H9 (cell line): ENCODE results near the gene SLC22A13. TPM values are rescaled to one million over a fixed set of nuclear protein-coding genes. Genes with fewer than 3 reads are reported as not detected.

Experiments
- DNase-seq: peaks from one replicate; pipeline ENCODE4 v3.0.0-alpha.2; 2017
- H2AFZ ChIP-seq: one replicate; pipeline ENCODE4 v1.6.1; 2013; ENCODE audit warnings: mild to moderate bottlenecking, low read length, control low read depth, moderate library complexity
- H2AK5ac ChIP-seq: 2 replicates; pipeline ENCODE4 v1.6.1; 2013; ENCODE audit warnings: low read length, control low read depth, mixed read lengths; ENCODE audit not compliant: insufficient read length
- H2BK120ac ChIP-seq: one replicate; pipeline ENCODE4 v1.6.1; 2013; ENCODE audit warnings: low read depth, mild to moderate bottlenecking, low read length, control low read depth, inconsistent platforms; ENCODE audit not compliant: poor library complexity, severe bottlenecking
- H2BK12ac ChIP-seq: 2 replicates; pipeline ENCODE4 v1.6.1; 2013; ENCODE audit warnings: low read length, control low read depth, mixed read lengths, low read depth; ENCODE audit not compliant: insufficient read length
- H2BK15ac ChIP-seq: 2 replicates; pipeline ENCODE4 v1.6.1; 2013; ENCODE audit warnings: low read depth, low read length, control low read depth
- H2BK20ac ChIP-seq: one replicate; pipeline ENCODE4 v1.6.1; 2013; ENCODE audit warnings: low read depth, mild to moderate bottlenecking, low read length, control low read depth, inconsistent platforms; ENCODE audit not compliant: poor library complexity, severe bottlenecking
- H2BK5ac ChIP-seq: 2 replicates; pipeline ENCODE4 v1.6.1; 2013; ENCODE audit warnings: low read length, control low read depth, mixed read lengths; ENCODE audit not compliant: insufficient read length
- H3K14ac ChIP-seq: 2 replicates; pipeline ENCODE4 v1.6.1; 2013; ENCODE audit warnings: low read length, control low read depth; ENCODE audit not compliant: insufficient read depth
- H3K18ac ChIP-seq: 2 replicates; pipeline ENCODE4 v1.6.1; 2013; ENCODE audit warnings: low read depth, mild to moderate bottlenecking, mixed read lengths, low read length, control low read depth; ENCODE audit not compliant: insufficient read length
- H3K23ac ChIP-seq: 2 replicates; pipeline ENCODE4 v1.6.1; 2013; ENCODE audit warnings: low read length, control low read depth, mixed read lengths, low read depth; ENCODE audit not compliant: insufficient read length
- H3K23me2 ChIP-seq: 2 replicates; pipeline ENCODE4 v1.6.1; 2013; ENCODE audit warnings: low read depth, mild to moderate bottlenecking, mixed read lengths, low read length, control low read depth; ENCODE audit not compliant: insufficient read length, poor library complexity, severe bottlenecking
- H3K27ac ChIP-seq: 2 replicates; pipeline ENCODE4 v1.5.1; 2013; ENCODE audit warnings: low read length, control low read depth, mixed read lengths, low read depth; ENCODE audit not compliant: insufficient read length
- H3K27me3 ChIP-seq: 2 replicates; pipeline ENCODE4 v1.6.1; 2013; ENCODE audit warnings: low read length, control low read depth, inconsistent platforms; ENCODE audit not compliant: insufficient read depth
- H3K4ac ChIP-seq: 2 replicates; pipeline ENCODE4 v1.6.1; 2013; ENCODE audit warnings: low read depth, mild to moderate bottlenecking, control low read depth, inconsistent platforms, low read length, moderate library complexity
- H3K4me1 ChIP-seq: 2 replicates; pipeline ENCODE4 v1.6.1; 2013; ENCODE audit warnings: low read length, control low read depth, inconsistent platforms; ENCODE audit not compliant: insufficient read depth
- H3K4me2 ChIP-seq: 2 replicates; pipeline ENCODE4 v1.6.1; 2013; ENCODE audit warnings: low read length, control low read depth, mixed read lengths; ENCODE audit not compliant: insufficient read length, insufficient read depth
- H3K56ac ChIP-seq: 2 replicates; pipeline ENCODE4 v1.6.1; 2013; ENCODE audit warnings: low read depth, mild to moderate bottlenecking, mixed read lengths, low read length, control low read depth; ENCODE audit not compliant: insufficient read length
- H3K79me1 ChIP-seq: 2 replicates; pipeline ENCODE4 v1.6.1; 2013; ENCODE audit warnings: low read depth, mild to moderate bottlenecking, moderate library complexity, low read length, control low read depth, inconsistent platforms; ENCODE audit not compliant: insufficient read depth, poor library complexity, severe bottlenecking
- H3K79me2 ChIP-seq: 2 replicates; pipeline ENCODE4 v1.6.1; 2013; ENCODE audit warnings: low read length, control low read depth, inconsistent platforms; ENCODE audit not compliant: insufficient read depth
- H3K9ac ChIP-seq: 2 replicates; pipeline ENCODE4 v1.6.1; 2013; ENCODE audit warnings: low read length, control low read depth, mixed read lengths; ENCODE audit not compliant: insufficient read length; ENCODE audit errors: extremely low read depth
- H3K9me3 ChIP-seq: one replicate; pipeline ENCODE4 v1.6.1; 2013; ENCODE audit warnings: low read depth, low read length, inconsistent platforms; ENCODE audit not compliant: control insufficient read depth
- H3T11ph ChIP-seq: one replicate; pipeline ENCODE4 v1.6.1; 2013; ENCODE audit warnings: mild to moderate bottlenecking, low read length, control low read depth, inconsistent platforms
- H4K20me1 ChIP-seq: one replicate; pipeline ENCODE4 v1.6.1; 2013; ENCODE audit not compliant: control insufficient read depth, insufficient read length, insufficient read depth
- H4K5ac ChIP-seq: 2 replicates; pipeline ENCODE4 v1.6.1; 2013; ENCODE audit warnings: low read depth, mild to moderate bottlenecking, mixed read lengths, low read length, control low read depth; ENCODE audit not compliant: insufficient read length
- H4K8ac ChIP-seq: replicated peaks from 2 replicates; pipeline ENCODE4 v1.6.1; 2013; ENCODE audit warnings: low read length, control low read depth, mixed read lengths, low read depth; ENCODE audit not compliant: insufficient read length
- H4K91ac ChIP-seq: 2 replicates; pipeline ENCODE4 v1.6.1; 2013; ENCODE audit warnings: low read depth, mild to moderate bottlenecking, moderate library complexity, mixed read lengths, low read length, control low read depth; ENCODE audit not compliant: insufficient read length
- H3K27ac Mint-ChIP-seq, 3 experiments: 2 replicates in 2 of 3; 3 replicates in 1 of 3; pipeline ENCODE4 v1.8.0; 2020 to 2021; ENCODE audit warnings: mixed read lengths in 3 of 3, mild to moderate bottlenecking in 1 of 3, moderate library complexity in 1 of 3
- H3K27me3 Mint-ChIP-seq: 2 replicates; pipeline ENCODE4 v1.8.0; 2021; ENCODE audit warnings: low read depth, mild to moderate bottlenecking, moderate library complexity, mixed read lengths
- H3K36me3 Mint-ChIP-seq, 3 experiments: 2 replicates in 2 of 3; 3 replicates in 1 of 3; pipeline ENCODE4 v1.8.0; 2020 to 2021; ENCODE audit warnings: low read depth in 3 of 3, mixed read lengths in 3 of 3; ENCODE audit not compliant: insufficient read depth in 1 of 3
- H3K4me1 Mint-ChIP-seq, 2 experiments: 2 replicates each; pipeline ENCODE4 v1.8.0; 2020; ENCODE audit warnings: mixed read lengths in 2 of 2
- H3K4me3 Mint-ChIP-seq, 2 experiments: 2 replicates in 1 of 2; 3 replicates in 1 of 2; pipeline ENCODE4 v1.8.0; 2020 to 2021; ENCODE audit warnings: mild to moderate bottlenecking in 2 of 2, mixed read lengths in 2 of 2, moderate library complexity in 1 of 2
- H3K9me3 Mint-ChIP-seq, 2 experiments: 2 replicates in 1 of 2; 3 replicates in 1 of 2; pipeline ENCODE4 v1.8.0; 2020; ENCODE audit warnings: mild to moderate bottlenecking in 2 of 2, mixed read lengths in 2 of 2, moderate library complexity in 1 of 2
- WGBS: extraction: QIAGEN DNeasy Blood & Tissue Kit; methylation state at CpG from one replicate; pipeline ENCODE4 v1.1.7; 2013; ENCODE audit warnings: missing lambda C conversion rate, low lambda C conversion rate, mixed read lengths; ENCODE audit not compliant: insufficient read length; ENCODE audit errors: extremely low coverage; 5-methylcytosine and 5-hydroxymethylcytosine counted together
- total RNA-seq: library from RNA; stranded (reverse); gene quantifications from 2 replicates; pipeline ENCODE4 v1.2.1, GENCODE V29; 2021
- TF ChIP-seq, protein P1 (sequence below): fragments of 200-600 bp; sonication (generic); conservative IDR thresholded peaks from 3 replicates; pipeline ENCODE4 v1.8.0; 2021; ENCODE audit warnings: antibody characterized with exemption, mild to moderate bottlenecking

The SLC22A13 gene
- total RNA-seq, 1 experiment from 2014 or later = not detected

DNA sequence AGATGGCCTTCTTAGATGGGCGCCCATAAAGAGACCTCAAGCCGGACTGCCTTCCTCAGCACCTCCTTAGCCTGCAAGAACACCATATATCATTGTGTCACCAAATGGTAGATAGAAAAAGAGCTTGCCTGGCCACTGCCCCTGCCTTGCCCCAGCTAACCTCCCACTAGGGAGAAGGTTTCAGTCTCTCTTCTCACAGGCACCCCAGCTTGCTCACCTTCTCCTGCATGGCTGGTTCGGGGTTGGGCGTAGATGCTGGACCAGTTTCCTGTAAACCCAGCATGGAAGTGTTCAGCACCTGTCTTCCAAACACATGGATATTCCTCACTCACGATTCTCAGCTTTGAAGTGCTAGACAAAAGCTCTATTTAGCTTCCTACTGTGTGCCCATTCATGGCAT is 13.2 kb downstream of the SLC22A13 start:
- Histone ChIP-seq H3K23me2 (no peaks in the 10 kb centered on the region), H3K27me3 (no peaks in the 10 kb centered on the region), H3K56ac (no peak overlapping the region), H3K9ac (no peak overlapping the region), H3K27ac (no peak overlapping the region), H3K4ac (no peak overlapping the region), H3K14ac (no peak overlapping the region), H2BK5ac (no peak overlapping the region), H2BK12ac (no peak overlapping the region), H2BK20ac (no peak overlapping the region), H2BK120ac (no peak overlapping the region), H3K18ac (no peak overlapping the region), H3K4me1 (no peaks in the 10 kb centered on the region), H3K79me1 (no peaks in the 10 kb centered on the region), H2AFZ (no peak overlapping the region), H4K8ac (no peak overlapping the region), H4K91ac (no peak overlapping the region), H3T11ph (no peak overlapping the region), H2AK5ac (no peak overlapping the region), H3K79me2 (no peaks in the 10 kb centered on the region), H3K9me3 (no peaks in the 10 kb centered on the region), H4K20me1 (no peaks in the 10 kb centered on the region), H3K23ac (no peak overlapping the region), H2BK15ac (no peak overlapping the region), H4K5ac (no peak overlapping the region), H3K4me2 (no peak overlapping the region)
- H3K27ac Mint-ChIP-seq = no peak overlapping the region
- peaks cover 7 to 9% of the 10 kb centered on the region in 2 experiments for H3K4me1 Mint-ChIP-seq
- 0 out of 7 replicates have a peak, but pooled peaks cover 0 to 2% (median 0%) of the 10 kb centered on the region in 3 experiments for H3K36me3 Mint-ChIP-seq
- H3K9me3 Mint-ChIP-seq = no peaks in the 10 kb centered on the region
- no peak for DNase-seq
- no peak overlapping the region for H3K4me3 Mint-ChIP-seq
- no peaks in the 10 kb centered on the region; the same call in 1 of the 2 replicates for H3K27me3 Mint-ChIP-seq
- TF ChIP-seq, protein P1, sequence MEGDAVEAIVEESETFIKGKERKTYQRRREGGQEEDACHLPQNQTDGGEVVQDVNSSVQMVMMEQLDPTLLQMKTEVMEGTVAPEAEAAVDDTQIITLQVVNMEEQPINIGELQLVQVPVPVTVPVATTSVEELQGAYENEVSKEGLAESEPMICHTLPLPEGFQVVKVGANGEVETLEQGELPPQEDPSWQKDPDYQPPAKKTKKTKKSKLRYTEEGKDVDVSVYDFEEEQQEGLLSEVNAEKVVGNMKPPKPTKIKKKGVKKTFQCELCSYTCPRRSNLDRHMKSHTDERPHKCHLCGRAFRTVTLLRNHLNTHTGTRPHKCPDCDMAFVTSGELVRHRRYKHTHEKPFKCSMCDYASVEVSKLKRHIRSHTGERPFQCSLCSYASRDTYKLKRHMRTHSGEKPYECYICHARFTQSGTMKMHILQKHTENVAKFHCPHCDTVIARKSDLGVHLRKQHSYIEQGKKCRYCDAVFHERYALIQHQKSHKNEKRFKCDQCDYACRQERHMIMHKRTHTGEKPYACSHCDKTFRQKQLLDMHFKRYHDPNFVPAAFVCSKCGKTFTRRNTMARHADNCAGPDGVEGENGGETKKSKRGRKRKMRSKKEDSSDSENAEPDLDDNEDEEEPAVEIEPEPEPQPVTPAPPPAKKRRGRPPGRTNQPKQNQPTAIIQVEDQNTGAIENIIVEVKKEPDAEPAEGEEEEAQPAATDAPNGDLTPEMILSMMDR = no peak
- no CpG with 5 or more reads among the region's 5 CpGs for WGBS
